RWPE2 (cell line): Measurements from ENCODE around the gene RIN1.
A peak's percentile ranks its signal among the peaks of the same experiment; 100 is the strongest.
"Not testable (repeated sequence)": the region's sequence is repeated elsewhere in the genome, so short reads cannot be mapped to it uniquely, and the experiment has no call there.

Source experiments
- ATAC-seq: fragments of 200-7000 bp; cut with Tn5 transposase; 3 replicates; pipeline ENCODE4 v1.9.1; 2021; ENCODE audit warnings: low read depth
- DNase-seq: peaks from one replicate; pipeline ENCODE4 v3.0.0-alpha.2; 2020; ENCODE audit warnings: low spot score
- H3K27ac ChIP-seq: fragments of 450-650 bp; 2 replicates; pipeline ENCODE4 v1.5.1; 2017; ENCODE audit warnings: mild to moderate bottlenecking; ENCODE audit not compliant: poor library complexity, severe bottlenecking
- H3K27me3 ChIP-seq: fragments of 250-450 bp; sonication (Bioruptor Pico); 2 replicates; pipeline ENCODE4 v1.5.1; 2021; ENCODE audit warnings: mild to moderate bottlenecking, moderate library complexity; ENCODE audit not compliant: insufficient read depth, poor library complexity, severe bottlenecking
- H3K36me3 ChIP-seq: fragments of 250-450 bp; sonication (Bioruptor Pico); 2 replicates; pipeline ENCODE4 v1.5.1; 2020; ENCODE audit warnings: low read depth, mild to moderate bottlenecking, moderate library complexity
- H3K4me1 ChIP-seq: fragments of 250-450 bp; sonication (Bioruptor Pico); 2 replicates; pipeline ENCODE4 v1.5.1; 2021; ENCODE audit warnings: mild to moderate bottlenecking, moderate library complexity; ENCODE audit not compliant: insufficient read depth, poor library complexity, severe bottlenecking
- H3K4me3 ChIP-seq: fragments of 250-450 bp; sonication (Bioruptor Pico); 2 replicates; pipeline ENCODE4 v1.5.1; 2021; ENCODE audit warnings: mild to moderate bottlenecking, moderate library complexity; ENCODE audit not compliant: severe bottlenecking
- H3K9me3 ChIP-seq: fragments of 250-450 bp; sonication (Bioruptor Pico); 2 replicates; pipeline ENCODE4 v1.5.1; 2021; ENCODE audit warnings: mild to moderate bottlenecking, moderate library complexity; ENCODE audit not compliant: severe bottlenecking
- TF ChIP-seq, protein P1 (sequence below): fragments of 450-650 bp; IDR thresholded peaks from one replicate; pipeline ENCODE4 v1.5.1; 2017; ENCODE audit warnings: mild to moderate bottlenecking, moderate library complexity; ENCODE audit not compliant: poor library complexity, severe bottlenecking

RIN1 gene, protein sequence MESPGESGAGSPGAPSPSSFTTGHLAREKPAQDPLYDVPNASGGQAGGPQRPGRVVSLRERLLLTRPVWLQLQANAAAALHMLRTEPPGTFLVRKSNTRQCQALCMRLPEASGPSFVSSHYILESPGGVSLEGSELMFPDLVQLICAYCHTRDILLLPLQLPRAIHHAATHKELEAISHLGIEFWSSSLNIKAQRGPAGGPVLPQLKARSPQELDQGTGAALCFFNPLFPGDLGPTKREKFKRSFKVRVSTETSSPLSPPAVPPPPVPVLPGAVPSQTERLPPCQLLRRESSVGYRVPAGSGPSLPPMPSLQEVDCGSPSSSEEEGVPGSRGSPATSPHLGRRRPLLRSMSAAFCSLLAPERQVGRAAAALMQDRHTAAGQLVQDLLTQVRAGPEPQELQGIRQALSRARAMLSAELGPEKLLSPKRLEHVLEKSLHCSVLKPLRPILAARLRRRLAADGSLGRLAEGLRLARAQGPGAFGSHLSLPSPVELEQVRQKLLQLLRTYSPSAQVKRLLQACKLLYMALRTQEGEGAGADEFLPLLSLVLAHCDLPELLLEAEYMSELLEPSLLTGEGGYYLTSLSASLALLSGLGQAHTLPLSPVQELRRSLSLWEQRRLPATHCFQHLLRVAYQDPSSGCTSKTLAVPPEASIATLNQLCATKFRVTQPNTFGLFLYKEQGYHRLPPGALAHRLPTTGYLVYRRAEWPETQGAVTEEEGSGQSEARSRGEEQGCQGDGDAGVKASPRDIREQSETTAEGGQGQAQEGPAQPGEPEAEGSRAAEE

DNA sequence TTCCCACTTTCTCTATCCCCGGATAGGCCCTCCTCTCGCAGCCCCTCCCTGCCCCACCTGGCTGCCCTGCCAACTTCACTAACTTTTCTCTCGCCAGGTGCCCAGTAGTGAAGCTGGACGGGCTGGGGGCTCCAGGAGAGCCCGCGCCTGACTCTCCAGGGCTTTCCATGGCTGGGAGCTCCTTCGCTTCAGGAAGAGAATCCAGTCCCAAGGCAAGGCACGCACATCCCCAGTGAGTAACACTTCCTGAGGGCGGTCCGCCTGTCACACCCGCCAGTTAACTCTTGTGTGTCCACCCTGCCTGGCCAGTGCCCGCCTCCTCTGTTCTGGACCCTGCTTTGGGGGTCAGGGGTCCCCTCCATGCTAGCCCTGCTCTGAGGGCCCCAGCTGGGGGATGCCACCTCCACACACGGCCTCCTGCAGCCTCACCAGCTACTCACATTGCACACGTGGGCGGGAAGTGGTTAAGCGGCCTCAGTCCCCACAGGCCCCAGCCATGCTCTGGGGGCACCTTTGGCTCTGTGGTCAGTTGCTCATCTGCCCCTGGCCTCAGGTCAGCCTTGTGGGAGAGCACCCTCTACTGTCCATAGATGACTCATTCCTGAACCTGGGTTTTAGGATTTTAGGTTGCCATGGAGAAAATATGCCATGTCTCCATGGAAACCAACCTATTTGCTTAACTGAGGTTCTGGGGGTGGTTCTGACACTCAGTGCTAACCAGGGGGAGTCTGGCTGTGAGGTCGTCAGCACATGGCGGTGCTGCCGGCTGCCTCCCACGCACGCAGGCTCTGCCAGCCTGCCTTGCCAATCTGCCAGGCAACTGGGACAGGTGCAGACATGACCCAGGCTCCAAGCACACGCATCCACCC lies at the start of gene RIN1:
Gene RIN1 (minus strand): TSS at position 201 of the 869 bp plus-strand sequence. CDS start 32 bp downstream, at position 169.
- Histone ChIP-seq H3K27ac (peak within 1 kb of the TSS; percentile 95), H3K4me3 (peak within 1 kb of the TSS; percentile 61), H3K27me3 (no peaks in the 10 kb centered on the region), H3K4me1 (peaks cover 40% of the 10 kb centered on the region), H3K9me3 (no peaks in the 10 kb centered on the region), H3K36me3 (peaks cover 54% of the 10 kb centered on the region)
- TF ChIP-seq, protein P1, sequence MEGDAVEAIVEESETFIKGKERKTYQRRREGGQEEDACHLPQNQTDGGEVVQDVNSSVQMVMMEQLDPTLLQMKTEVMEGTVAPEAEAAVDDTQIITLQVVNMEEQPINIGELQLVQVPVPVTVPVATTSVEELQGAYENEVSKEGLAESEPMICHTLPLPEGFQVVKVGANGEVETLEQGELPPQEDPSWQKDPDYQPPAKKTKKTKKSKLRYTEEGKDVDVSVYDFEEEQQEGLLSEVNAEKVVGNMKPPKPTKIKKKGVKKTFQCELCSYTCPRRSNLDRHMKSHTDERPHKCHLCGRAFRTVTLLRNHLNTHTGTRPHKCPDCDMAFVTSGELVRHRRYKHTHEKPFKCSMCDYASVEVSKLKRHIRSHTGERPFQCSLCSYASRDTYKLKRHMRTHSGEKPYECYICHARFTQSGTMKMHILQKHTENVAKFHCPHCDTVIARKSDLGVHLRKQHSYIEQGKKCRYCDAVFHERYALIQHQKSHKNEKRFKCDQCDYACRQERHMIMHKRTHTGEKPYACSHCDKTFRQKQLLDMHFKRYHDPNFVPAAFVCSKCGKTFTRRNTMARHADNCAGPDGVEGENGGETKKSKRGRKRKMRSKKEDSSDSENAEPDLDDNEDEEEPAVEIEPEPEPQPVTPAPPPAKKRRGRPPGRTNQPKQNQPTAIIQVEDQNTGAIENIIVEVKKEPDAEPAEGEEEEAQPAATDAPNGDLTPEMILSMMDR, result peak; percentile 62
- DNase-seq, result peak; percentile 93
- ATAC-seq, result peak; percentile 69

DNA sequence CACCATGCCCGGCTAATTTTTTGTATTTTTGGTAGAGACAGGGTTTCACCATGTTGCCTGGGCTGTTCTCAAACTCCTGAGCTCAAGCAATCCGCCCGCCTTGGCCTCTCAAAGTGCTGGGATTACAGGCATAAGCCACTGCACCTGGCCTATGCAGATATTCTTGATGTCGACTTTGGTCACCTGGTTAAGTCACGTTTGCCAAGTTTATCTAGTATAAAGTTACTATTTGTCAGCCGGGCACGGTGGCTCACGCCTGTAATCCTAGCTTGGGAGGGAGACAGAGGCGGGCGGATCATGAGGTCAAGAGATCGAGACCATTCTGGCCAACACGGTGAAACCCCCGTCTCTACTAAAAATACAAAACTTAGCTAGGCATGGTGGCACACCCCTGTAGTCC lies 48.1 kb upstream of the RIN1 start:
- H3K27ac ChIP-seq, H3K27me3 ChIP-seq, H3K36me3 ChIP-seq, ATAC-seq, H3K4me1 ChIP-seq, H3K9me3 ChIP-seq, H3K4me3 ChIP-seq, DNase-seq: not testable (repeated sequence)

DNA sequence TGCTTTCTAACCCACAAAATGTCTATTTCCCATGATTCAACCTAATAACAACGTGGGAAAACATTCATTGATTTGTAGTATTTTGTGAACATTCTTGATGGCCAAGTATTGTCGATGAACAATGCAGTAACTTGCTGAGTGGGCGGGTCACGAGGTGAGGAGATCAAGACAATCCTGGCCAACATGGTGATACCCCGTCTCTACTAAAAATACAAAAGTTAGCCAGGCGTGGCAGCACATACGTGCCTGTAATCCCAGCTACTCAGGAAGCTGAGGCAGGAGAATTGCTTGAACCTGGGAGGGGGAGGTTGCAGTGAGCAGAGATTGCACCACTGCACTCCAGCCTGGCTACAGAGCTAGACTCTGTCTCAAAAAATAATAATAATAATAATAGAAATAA lies 44.0 kb upstream of the RIN1 start:
- DNase-seq, H3K4me1 ChIP-seq: not testable (repeated sequence)
- peak; percentile 55; the same call in 2 of the 3 replicates for ATAC-seq

DNA sequence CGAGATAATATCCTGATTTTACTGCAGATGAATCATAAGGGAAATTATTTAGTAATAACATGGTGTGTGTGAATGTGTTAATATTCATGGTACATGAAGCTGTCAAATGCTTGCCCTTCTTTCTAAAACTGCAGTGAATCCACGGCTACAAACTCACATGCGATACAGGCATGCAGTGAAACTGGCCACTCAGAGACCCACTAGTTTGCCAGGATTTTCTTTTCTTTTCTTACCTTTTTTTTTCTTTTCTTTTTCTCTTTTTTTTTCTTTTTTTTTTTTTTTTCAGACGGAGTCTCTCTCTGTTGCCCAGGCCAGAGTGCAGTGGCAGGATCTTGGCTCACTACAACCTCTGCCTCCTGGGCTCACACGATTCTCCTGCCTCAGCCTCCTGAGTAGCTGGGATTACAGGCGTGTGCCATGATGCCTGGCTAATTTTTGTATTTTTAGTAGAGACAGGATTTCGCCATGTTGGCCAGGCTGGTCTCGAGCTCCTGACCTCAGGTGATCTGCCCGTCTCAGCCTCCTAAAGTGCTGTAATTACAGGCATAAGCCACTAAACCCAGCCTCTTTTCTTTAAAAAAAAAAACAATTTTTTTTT lies 37.6 kb upstream of the RIN1 start:
- H3K27ac ChIP-seq, result peak overlapping the region; percentile 60
- not testable (repeated sequence) for H3K9me3 ChIP-seq, H3K4me3 ChIP-seq, H3K27me3 ChIP-seq, ATAC-seq, DNase-seq, H3K36me3 ChIP-seq
- peaks cover 12% of the 10 kb centered on the region for H3K4me1 ChIP-seq

More for the DNA sequence above, 44.0 kb upstream of the RIN1 start:
- H3K27ac ChIP-seq, H3K27me3 ChIP-seq, H3K4me3 ChIP-seq, H3K9me3 ChIP-seq, H3K36me3 ChIP-seq: not testable (repeated sequence)
- TF ChIP-seq, protein P1, result peak; percentile 24

DNA sequence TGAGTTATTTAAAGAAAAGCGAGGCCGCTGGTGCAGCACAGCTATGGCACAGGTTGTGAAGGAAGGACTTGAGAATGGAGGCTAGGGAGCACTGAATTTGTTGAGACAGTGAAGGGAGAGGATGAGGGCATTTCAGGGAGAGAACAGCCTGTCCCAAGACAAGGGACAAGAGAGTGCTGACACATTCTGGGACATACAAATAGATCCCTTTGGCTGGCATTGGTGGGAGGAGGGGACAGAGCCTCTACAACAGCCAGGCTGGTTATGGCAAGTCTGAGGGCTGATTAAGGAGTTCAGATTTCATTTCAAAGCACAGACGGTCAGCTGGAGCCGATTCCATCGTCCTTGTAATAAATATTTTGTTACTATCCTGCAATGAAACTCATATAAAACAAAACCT lies 37.0 kb upstream of the RIN1 start:
- peak overlapping the region; percentile 60 for H3K27ac ChIP-seq
- DNase-seq (no peak), ATAC-seq (no peak)
- TF ChIP-seq, protein P1, result no peak
- H3K4me3 ChIP-seq, result no peak overlapping the region
- H3K27me3 ChIP-seq, result no peaks in the 10 kb centered on the region
- H3K36me3 ChIP-seq, result peaks cover 7% of the 10 kb centered on the region
- H3K4me1 ChIP-seq, result peaks cover 12% of the 10 kb centered on the region
- H3K9me3 ChIP-seq, result no peaks in the 10 kb centered on the region
